Activated B cell treated with CpG ODN at 0.5 μM for 24 hours (primary cell): ENCODE data around the gene GALNT1. TPM values are rescaled to one million over a fixed set of nuclear protein-coding genes. Genes with fewer than 3 reads are reported as not detected.

ENCODE experiments used
- ATAC-seq: fragments of 200-7000 bp; cut with Tn5 transposase; one replicate; pipeline ENCODE4 v1.10.0; 2021; ENCODE audit warnings: low read depth, mild to moderate bottlenecking, moderate library complexity
- CTCF ChIA-PET: fragments of 350-600 bp; sonication (Branson Sonifier 250); formaldehyde crosslinking; loops from one replicate; lab custom pipeline; 2021; ENCODE audit warnings: antibody characterized with exemption; lab: Charles Lee
- POLR2A ChIA-PET: fragments of 350-600 bp; sonication (Branson Sonifier 250); formaldehyde crosslinking; loops from one replicate; lab custom pipeline; 2021; ENCODE audit warnings: antibody characterized with exemption; lab: Charles Lee
- DNase-seq: peaks from one replicate; pipeline ENCODE4 v3.0.0; 2022
- H3K27ac Mint-ChIP-seq: one replicate; pipeline ENCODE4 v1.8.0; 2020; ENCODE audit warnings: mixed read lengths
- H3K27me3 Mint-ChIP-seq: one replicate; pipeline ENCODE4 v1.8.0; 2021; ENCODE audit warnings: mixed read lengths
- H3K36me3 Mint-ChIP-seq: one replicate; pipeline ENCODE4 v1.8.0; 2021; ENCODE audit warnings: low read depth, mixed read lengths
- H3K4me1 Mint-ChIP-seq: one replicate; pipeline ENCODE4 v1.8.0; 2021; ENCODE audit warnings: mixed read lengths
- H3K4me3 Mint-ChIP-seq: one replicate; pipeline ENCODE4 v1.8.0; 2020; ENCODE audit warnings: mild to moderate bottlenecking, mixed read lengths
- H3K9me3 Mint-ChIP-seq: one replicate; pipeline ENCODE4 v1.8.0; 2020; ENCODE audit warnings: mixed read lengths
- intact Hi-C: fragments of 100-400 bp; cut with micrococcal nuclease; formaldehyde crosslinking; loops from one replicate; pipeline ENCODE4 v1.15.1; 2024
- total RNA-seq: library from RNA; stranded (reverse); gene quantifications from 2 replicates; pipeline ENCODE4 v1.2.3, GENCODE V29; 2022
- TF ChIP-seq, protein P1 (sequence below): fragments of 200-600 bp; IDR thresholded peaks from one replicate; pipeline ENCODE4 v1.8.0; 2022; ENCODE audit warnings: antibody characterized with exemption, mild to moderate bottlenecking

GALNT1 gene
- total RNA-seq, 1 donor from 2014 or later: 67.5 TPM

DNA sequence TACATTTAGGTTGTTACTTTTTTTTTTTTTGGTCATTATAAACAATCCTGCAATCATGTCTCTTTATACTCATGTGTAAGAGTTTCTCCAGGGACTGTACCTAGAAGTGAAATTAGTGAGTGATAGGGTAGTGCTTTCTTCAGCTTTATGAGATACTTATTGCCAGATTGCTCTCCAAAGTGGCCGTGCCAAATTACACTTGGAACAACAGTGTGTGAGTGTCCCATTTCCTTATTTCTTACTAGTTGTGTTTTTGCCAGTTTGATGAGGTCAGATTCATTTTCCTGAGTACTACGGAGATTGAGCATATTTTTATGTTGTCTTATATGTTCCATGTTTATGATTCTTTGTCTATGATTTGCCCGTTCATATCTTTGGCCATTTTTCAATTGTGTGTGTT, 39.2 kb downstream of the GALNT1 start:
- Mint-ChIP-seq H3K4me3 (no peak overlapping the region), H3K36me3 (no peaks in the 10 kb centered on the region), H3K27me3 (no peaks in the 10 kb centered on the region), H3K9me3 (no peaks in the 10 kb centered on the region), H3K27ac (no peak overlapping the region), H3K4me1 (peaks cover 27% of the 10 kb centered on the region)
- CTCF ChIA-PET: no interaction called here
- TF ChIP-seq, protein P1, sequence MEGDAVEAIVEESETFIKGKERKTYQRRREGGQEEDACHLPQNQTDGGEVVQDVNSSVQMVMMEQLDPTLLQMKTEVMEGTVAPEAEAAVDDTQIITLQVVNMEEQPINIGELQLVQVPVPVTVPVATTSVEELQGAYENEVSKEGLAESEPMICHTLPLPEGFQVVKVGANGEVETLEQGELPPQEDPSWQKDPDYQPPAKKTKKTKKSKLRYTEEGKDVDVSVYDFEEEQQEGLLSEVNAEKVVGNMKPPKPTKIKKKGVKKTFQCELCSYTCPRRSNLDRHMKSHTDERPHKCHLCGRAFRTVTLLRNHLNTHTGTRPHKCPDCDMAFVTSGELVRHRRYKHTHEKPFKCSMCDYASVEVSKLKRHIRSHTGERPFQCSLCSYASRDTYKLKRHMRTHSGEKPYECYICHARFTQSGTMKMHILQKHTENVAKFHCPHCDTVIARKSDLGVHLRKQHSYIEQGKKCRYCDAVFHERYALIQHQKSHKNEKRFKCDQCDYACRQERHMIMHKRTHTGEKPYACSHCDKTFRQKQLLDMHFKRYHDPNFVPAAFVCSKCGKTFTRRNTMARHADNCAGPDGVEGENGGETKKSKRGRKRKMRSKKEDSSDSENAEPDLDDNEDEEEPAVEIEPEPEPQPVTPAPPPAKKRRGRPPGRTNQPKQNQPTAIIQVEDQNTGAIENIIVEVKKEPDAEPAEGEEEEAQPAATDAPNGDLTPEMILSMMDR: no peak
- POLR2A ChIA-PET: no interaction called here
- intact Hi-C loops: no loop called here
- no peak for ATAC-seq
- no peak for DNase-seq

DNA sequence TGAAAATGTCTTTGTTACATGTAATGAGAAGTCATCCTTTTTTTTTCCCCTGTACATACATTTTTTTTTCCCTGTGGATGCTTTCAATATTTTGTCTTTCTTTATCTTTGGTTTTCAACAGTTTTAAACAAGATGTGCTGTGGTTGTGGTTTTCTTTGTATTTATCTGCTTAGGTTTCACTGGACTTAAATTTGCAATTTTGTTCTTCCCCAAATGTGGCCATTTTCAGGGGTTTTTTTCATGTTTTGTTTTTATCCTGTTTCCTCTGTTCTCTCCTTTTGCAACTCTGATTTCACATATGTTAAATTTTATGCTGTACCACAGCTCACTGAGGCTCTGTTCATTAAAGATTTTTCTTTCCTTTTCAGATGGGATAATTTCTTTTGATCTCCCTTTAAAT, 41.7 kb downstream of the GALNT1 start:
- Mint-ChIP-seq H3K27ac (no peak overlapping the region), H3K36me3 (peaks cover 8% of the 10 kb centered on the region), H3K9me3 (no peaks in the 10 kb centered on the region), H3K27me3 (no peaks in the 10 kb centered on the region), H3K4me1 (peaks cover 33% of the 10 kb centered on the region), H3K4me3 (no peak overlapping the region)
- no peak for DNase-seq
- ChIA-PET POLR2A (no interaction called here), CTCF (no interaction called here)
- no peak for ATAC-seq
- TF ChIP-seq, protein P1: no peak
- intact Hi-C loops: no loop called here

DNA sequence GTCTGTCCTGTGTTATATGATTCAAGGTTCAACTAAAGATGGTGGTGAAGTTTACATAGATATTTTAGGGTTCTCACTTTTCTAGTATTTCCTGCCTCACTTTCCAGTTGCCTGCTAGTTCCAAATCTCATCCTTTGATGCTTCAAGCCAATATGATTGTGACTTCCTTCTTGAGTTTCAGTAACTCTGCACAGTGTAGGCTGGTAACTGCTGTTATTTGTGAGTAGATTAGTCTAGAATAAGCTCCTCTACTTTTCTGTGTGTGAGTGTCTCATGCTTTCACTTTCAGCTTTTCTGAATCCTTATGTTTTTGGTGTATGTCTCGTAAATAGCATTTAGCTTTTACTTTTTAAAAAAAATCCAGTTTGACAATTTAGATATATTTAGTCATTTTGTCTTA, 42.6 kb downstream of the GALNT1 start:
- ChIA-PET POLR2A (interaction anchor here (1.0 kb wide), 1 partner anchor 42 kb away, joined by 3 read pairs; no protein-coding TSS in a partner anchor), CTCF (no interaction called here)
- TF ChIP-seq, protein P1: no peak
- Mint-ChIP-seq H3K27ac (no peak overlapping the region), H3K9me3 (no peaks in the 10 kb centered on the region), H3K27me3 (no peaks in the 10 kb centered on the region), H3K36me3 (peaks cover 12% of the 10 kb centered on the region), H3K4me1 (peaks cover 33% of the 10 kb centered on the region), H3K4me3 (no peak overlapping the region)
- no peak for DNase-seq
- peak; percentile 31 for ATAC-seq
- intact Hi-C loops: no loop called here

DNA sequence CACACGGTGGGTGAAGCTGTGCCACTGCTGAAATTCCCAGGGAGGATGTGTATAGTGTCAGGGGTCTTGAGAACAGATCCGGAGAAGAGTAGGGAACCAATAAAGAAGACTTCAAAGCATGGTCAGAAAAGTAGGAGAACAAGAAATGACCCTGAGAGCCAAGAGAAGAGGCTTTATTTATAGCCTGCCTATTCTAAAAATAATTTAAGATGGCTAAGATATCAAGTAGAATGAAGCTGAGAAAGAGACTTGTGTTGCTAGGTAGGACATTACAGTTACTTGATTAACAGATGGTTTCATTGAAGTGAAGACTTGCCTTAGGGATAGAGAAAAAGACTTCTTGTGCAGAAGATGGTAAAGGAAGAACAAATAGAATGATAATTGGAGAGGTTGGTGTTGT, 43.7 kb downstream of the GALNT1 start:
- no peaks in the 10 kb centered on the region for H3K9me3 Mint-ChIP-seq
- no peaks in the 10 kb centered on the region for H3K27me3 Mint-ChIP-seq
- H3K4me3 Mint-ChIP-seq: no peak overlapping the region
- TF ChIP-seq, protein P1: no peak
- intact Hi-C loops: no loop called here
- H3K36me3 Mint-ChIP-seq: peaks cover 13% of the 10 kb centered on the region
- ATAC-seq (no peak), DNase-seq (no peak)
- no peak overlapping the region for H3K27ac Mint-ChIP-seq
- ChIA-PET POLR2A (no interaction called here), CTCF (no interaction called here)
- H3K4me1 Mint-ChIP-seq: peaks cover 33% of the 10 kb centered on the region

DNA sequence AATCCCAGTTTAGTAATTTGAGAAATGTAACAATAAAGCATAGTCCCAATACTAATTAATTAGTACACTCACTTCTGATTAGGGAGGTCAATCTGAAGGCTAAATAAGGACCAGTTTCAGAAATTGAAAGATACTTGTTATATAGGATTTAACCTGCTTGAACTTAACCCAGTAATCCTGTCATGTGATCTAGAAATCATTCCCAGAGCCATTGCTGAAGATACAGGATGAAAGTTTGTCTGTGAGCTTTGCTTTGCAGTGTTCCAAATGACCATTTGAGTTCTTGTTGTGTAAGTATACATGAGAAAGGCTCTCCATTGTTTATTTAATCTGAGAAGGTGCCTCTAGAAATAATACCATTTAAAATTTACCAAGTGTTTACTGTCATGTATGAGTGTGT, 52.2 kb downstream of the GALNT1 start:
- peaks cover 15% of the 10 kb centered on the region for H3K36me3 Mint-ChIP-seq
- TF ChIP-seq, protein P1: no peak
- H3K27me3 Mint-ChIP-seq: no peaks in the 10 kb centered on the region
- POLR2A ChIA-PET: no interaction called here
- no peak for DNase-seq
- ATAC-seq: no peak
- no peak overlapping the region for H3K4me3 Mint-ChIP-seq
- H3K4me1 Mint-ChIP-seq: peaks cover 6% of the 10 kb centered on the region
- CTCF ChIA-PET: no interaction called here
- intact Hi-C loops: no loop called here
- no peak overlapping the region for H3K27ac Mint-ChIP-seq
- H3K9me3 Mint-ChIP-seq: peaks cover 7% of the 10 kb centered on the region
